Activated CD8-positive, alpha-beta memory T cell treated with anti-CD3 and anti-CD28 coated beads, Interleukin-2, amount 10 ng/mL, durations not matched to agents 7 days and 5 days (primary cell): ENCODE measurements around the gene CTDP1. TPM values are rescaled to one million over a fixed set of nuclear protein-coding genes. Genes with fewer than 3 reads are reported as not detected.
"Not testable (repeated sequence)": the region's sequence is repeated elsewhere in the genome, so short reads cannot be mapped to it uniquely, and the experiment has no call there.

Source experiments
- ATAC-seq: fragments of 150-1000 bp; cut with Tn5 transposase; one replicate; pipeline ENCODE4 v1.10.0; 2021; ENCODE audit warnings: moderate library complexity
- CTCF ChIA-PET: fragments of 350-600 bp; sonication (Branson Sonifier 250); formaldehyde crosslinking; loops from one replicate; lab custom pipeline; 2021; ENCODE audit warnings: antibody characterized with exemption; lab: Charles Lee
- DNase-seq: peaks from one replicate; pipeline ENCODE4 v3.0.0-alpha.2; 2020
- H3K27ac Mint-ChIP-seq: one replicate; pipeline ENCODE4 v1.8.0; 2021; ENCODE audit warnings: mild to moderate bottlenecking, mixed read lengths
- H3K27me3 Mint-ChIP-seq: one replicate; pipeline ENCODE4 v1.8.0; 2021; ENCODE audit warnings: mixed read lengths
- H3K36me3 Mint-ChIP-seq: one replicate; pipeline ENCODE4 v1.8.0; 2021; ENCODE audit warnings: mild to moderate bottlenecking, mixed read lengths
- H3K4me1 Mint-ChIP-seq: one replicate; pipeline ENCODE4 v1.8.0; 2021; ENCODE audit warnings: mixed read lengths
- H3K4me3 Mint-ChIP-seq: one replicate; pipeline ENCODE4 v1.8.0; 2021; ENCODE audit warnings: mild to moderate bottlenecking, moderate library complexity, mixed read lengths
- H3K9me3 Mint-ChIP-seq: one replicate; pipeline ENCODE4 v1.8.0; 2022; ENCODE audit warnings: low read depth, mixed read lengths
- total RNA-seq, 2 experiments: library from RNA; stranded (reverse); gene quantifications; one replicate each; pipeline ENCODE4 v1.2.3, GENCODE V29; 2021

CTDP1 gene
- total RNA-seq, 2 experiments from 2014 or later, result 38.4 to 39.7 TPM

DNA sequence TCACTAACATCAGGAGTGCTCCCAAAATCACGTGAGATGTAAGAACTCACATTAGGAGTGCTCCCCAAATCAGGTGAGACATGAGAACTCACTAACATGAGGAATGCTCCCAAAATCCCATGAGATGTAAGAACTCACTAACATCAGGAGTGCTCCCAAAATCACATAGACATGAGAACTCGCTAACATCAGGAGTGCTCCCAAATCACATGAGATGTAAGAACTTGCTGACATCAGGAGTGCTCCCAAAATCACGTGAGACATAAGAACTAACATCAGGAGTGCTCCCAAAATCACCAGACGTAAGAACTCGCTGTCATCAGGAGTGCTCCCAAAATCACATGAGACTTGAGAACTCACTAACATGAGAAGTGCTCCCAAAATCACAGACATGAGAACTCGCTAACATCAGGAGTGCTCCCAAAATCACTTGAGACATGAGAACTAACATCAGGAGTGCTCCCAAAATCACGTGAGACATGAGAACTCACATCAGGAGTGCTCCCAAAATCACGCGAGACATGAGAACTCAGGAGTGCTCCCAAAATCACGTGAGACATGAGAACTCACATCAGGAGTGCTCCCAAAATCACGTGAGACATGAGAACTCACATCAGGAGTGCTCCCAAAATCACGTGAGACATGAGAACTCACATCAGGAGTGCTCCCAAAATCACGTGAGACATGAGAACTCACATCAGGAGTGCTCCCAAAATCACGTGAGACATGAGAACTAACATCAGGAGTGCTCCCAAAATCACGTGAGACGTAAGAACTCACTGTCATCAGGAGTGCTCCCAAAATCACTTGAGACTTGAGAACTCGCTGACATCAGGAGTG lies 52.5 kb downstream of the CTDP1 start:
- CTCF ChIA-PET, ATAC-seq, H3K27ac Mint-ChIP-seq, H3K4me3 Mint-ChIP-seq, H3K27me3 Mint-ChIP-seq, DNase-seq, H3K4me1 Mint-ChIP-seq: not testable (repeated sequence)
- peaks cover 11% of the 10 kb centered on the region for H3K9me3 Mint-ChIP-seq
- H3K36me3 Mint-ChIP-seq, result peaks cover 94% of the 10 kb centered on the region

DNA sequence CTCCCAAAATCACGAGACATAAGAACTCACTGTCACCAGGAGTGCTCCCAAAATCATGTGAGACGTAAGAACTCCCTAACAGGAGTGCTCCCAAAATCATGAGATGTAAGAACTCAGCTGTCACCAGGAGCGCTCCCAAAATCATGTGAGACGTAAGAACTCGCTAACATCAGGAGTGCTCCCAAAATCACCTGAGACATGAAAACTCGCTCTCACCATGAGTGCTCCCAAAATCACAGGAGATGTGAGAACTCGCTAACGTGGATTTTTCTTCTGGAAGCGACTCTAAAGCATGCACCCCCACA lies 53.1 kb downstream of the CTDP1 start:
- DNase-seq (no peak), ATAC-seq (no peak)
- Mint-ChIP-seq H3K36me3 (peaks cover 94% of the 10 kb centered on the region), H3K4me1 (no peaks in the 10 kb centered on the region), H3K4me3 (no peak overlapping the region), H3K27ac (no peak overlapping the region), H3K9me3 (peaks cover 8% of the 10 kb centered on the region), H3K27me3 (no peaks in the 10 kb centered on the region)
- CTCF ChIA-PET, result no interaction called here

DNA sequence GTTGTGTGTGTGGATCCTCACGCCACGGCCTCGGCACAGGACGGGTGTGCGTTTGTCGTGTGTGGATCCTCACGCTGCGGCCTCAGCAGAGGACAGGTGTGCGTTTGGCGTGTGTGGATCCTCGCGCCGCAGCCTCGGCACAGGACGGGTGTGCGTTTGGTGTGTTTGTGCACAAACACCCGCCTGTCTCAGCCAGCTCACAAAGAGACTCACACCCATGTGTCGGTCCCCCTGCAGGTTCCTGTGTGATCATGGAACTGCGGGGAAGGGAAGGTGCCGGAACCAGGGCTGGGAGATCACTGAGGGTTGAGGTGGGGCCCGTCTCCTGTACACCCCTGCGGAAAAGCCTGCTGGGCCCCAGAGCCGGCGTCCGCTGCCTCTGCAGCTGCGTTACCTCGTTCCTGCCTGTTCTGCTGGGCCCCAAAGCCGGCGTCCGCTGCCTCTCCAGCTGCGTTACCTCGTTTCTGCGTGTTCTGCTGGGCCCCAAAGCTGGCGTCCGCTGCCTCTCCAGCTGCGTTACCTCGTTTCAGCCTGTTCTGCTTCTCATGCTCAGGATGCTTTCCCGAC lies 53.6 kb downstream of the CTDP1 start:
- Mint-ChIP-seq H3K27ac (no peak overlapping the region), H3K9me3 (peaks cover 7% of the 10 kb centered on the region), H3K4me3 (no peak overlapping the region), H3K27me3 (no peaks in the 10 kb centered on the region), H3K36me3 (peaks cover 94% of the 10 kb centered on the region), H3K4me1 (no peaks in the 10 kb centered on the region)
- CTCF ChIA-PET, result no interaction called here
- DNase-seq, result no peak
- ATAC-seq, result no peak

- CTCF ChIA-PET, result no interaction called here
Measured at GRCh38 chr18:79733986-79734770, 54.6 kb downstream of the CTDP1 start.

GRCh38 chr18:79735071-79735980 lies 55.7 kb downstream of the CTDP1 start:
- no peak overlapping the region for H3K27ac Mint-ChIP-seq
- peaks cover 88% of the 10 kb centered on the region for H3K36me3 Mint-ChIP-seq
- no peaks in the 10 kb centered on the region for H3K4me1 Mint-ChIP-seq
- no peaks in the 10 kb centered on the region for H3K27me3 Mint-ChIP-seq
- H3K9me3 Mint-ChIP-seq, result peaks cover 3% of the 10 kb centered on the region
- CTCF ChIA-PET, result no interaction called here
- no peak for DNase-seq
- ATAC-seq, result no peak
- no peak overlapping the region for H3K4me3 Mint-ChIP-seq

More at GRCh38 chr18:79733986-79734770, 54.6 kb downstream of the CTDP1 start:
- Mint-ChIP-seq H3K4me3 (no peak overlapping the region), H3K4me1 (no peaks in the 10 kb centered on the region), H3K36me3 (peaks cover 93% of the 10 kb centered on the region), H3K27ac (no peak overlapping the region), H3K9me3 (peaks cover 3% of the 10 kb centered on the region), H3K27me3 (no peaks in the 10 kb centered on the region)
- ATAC-seq (no peak), DNase-seq (no peak)

GRCh38 chr18:79736230-79736629 lies 56.6 kb downstream of the CTDP1 start:
- CTCF ChIA-PET, result no interaction called here
- Mint-ChIP-seq H3K4me3 (no peak overlapping the region), H3K36me3 (peaks cover 88% of the 10 kb centered on the region), H3K4me1 (no peaks in the 10 kb centered on the region), H3K9me3 (peaks cover 3% of the 10 kb centered on the region), H3K27me3 (no peaks in the 10 kb centered on the region), H3K27ac (no peak overlapping the region)
- DNase-seq (no peak), ATAC-seq (no peak)

DNA sequence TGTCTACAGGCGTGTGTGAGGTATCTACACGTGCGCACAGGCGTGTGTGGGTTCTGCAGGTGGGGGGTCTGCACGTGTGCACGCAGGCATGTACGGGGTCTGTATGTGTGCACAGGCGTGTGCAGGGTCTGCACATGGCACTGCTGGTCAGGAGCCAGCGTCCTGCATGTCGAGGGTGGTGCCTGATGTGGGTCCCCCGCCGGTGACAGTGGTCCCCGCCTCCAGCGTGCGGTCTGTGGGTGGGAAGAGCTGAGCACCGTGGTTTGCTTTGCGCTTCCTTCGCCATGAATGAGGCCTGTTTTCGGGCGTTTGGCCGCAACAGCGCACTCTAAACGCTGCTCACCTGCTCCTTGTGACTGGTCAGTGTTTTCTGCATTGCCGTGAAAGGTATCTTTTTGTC lies 57.2 kb downstream of the CTDP1 start:
- ATAC-seq, result no peak
- H3K27me3 Mint-ChIP-seq, result no peaks in the 10 kb centered on the region
- no peaks in the 10 kb centered on the region for H3K4me1 Mint-ChIP-seq
- no peak overlapping the region for H3K27ac Mint-ChIP-seq
- H3K4me3 Mint-ChIP-seq, result no peak overlapping the region
- no peak for DNase-seq
- H3K9me3 Mint-ChIP-seq, result peaks cover 3% of the 10 kb centered on the region
- peaks cover 88% of the 10 kb centered on the region for H3K36me3 Mint-ChIP-seq
- CTCF ChIA-PET, result no interaction called here

DNA sequence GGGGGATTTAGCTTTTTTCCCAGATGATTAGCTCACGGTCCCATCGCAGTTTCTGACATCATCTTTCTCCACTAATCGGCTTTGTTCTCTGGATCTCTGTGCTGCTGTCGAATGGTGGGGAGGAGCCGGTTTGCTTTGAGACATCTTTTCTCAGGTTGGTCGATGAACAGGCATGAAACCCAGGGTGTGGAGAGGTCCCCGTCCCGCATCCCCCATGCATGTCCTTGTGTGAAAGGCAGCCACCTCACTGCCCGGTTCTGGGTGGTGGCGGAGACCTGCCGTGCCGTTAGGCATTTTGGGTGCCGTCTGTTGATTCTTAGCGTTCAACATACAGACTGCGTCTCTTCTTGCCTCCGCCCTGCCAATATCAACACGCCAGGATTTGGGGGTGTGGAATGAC lies 57.8 kb downstream of the CTDP1 start:
- DNase-seq (no peak), ATAC-seq (no peak)
- Mint-ChIP-seq H3K36me3 (peaks cover 90% of the 10 kb centered on the region), H3K9me3 (peaks cover 3% of the 10 kb centered on the region), H3K27ac (no peak overlapping the region), H3K27me3 (no peaks in the 10 kb centered on the region), H3K4me1 (no peaks in the 10 kb centered on the region), H3K4me3 (no peak overlapping the region)
- CTCF ChIA-PET, result no interaction called here

GRCh38 chr18:79738041-79738461 lies 58.4 kb downstream of the CTDP1 start:
- Mint-ChIP-seq H3K9me3 (peaks cover 3% of the 10 kb centered on the region), H3K27ac (no peak overlapping the region), H3K36me3 (peaks cover 90% of the 10 kb centered on the region), H3K4me3 (no peak overlapping the region), H3K4me1 (no peaks in the 10 kb centered on the region), H3K27me3 (no peaks in the 10 kb centered on the region)
- no peak for DNase-seq
- CTCF ChIA-PET, result no interaction called here
- no peak for ATAC-seq

DNA sequence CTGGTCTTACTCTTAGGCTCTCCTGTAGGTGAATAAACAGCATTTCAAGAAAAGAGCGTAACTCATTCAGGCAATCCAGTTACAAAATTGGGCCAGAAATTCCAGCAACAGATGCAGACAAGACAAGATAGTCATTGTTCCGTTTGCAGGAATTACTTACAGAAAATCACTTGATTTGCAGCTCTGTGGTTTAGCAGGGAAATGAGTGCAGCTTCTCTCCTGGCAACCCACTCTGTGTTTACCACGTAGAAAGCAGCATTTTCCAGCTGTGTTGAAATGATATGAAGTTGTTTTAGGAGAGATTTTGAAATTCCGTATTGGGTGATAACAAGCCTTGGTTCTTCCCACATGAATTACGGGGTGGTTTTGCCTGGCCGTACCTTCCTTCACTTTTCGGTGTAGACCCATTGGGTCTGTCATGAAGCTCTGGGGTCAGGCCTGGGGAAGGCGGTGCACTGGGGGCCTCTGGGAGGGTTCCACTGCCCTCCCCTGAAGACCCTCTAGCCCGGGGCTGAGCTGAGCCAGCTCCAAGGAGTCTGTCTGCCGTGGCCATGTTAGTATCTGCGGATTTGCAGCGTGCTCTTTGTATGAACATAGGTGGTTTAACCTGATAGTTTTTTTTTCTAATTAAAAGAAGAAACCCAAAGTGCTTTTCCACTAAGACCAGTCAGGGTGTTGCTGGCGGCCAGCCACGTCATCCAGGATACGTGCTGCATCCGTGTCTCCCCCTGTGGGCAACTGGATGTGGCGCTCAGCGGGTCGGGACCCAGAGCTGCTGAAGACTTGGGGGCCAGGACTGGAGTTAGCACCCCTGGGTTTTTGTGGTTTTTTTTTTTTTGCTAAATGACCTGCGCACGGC lies 59.2 kb downstream of the CTDP1 start:
- CTCF ChIA-PET, result no interaction called here
- H3K36me3 Mint-ChIP-seq, result peaks cover 87% of the 10 kb centered on the region
- ATAC-seq (no peak), DNase-seq (no peak)
- no peaks in the 10 kb centered on the region for H3K4me1 Mint-ChIP-seq
- H3K4me3 Mint-ChIP-seq, result no peak overlapping the region
- no peak overlapping the region for H3K27ac Mint-ChIP-seq
- H3K27me3 Mint-ChIP-seq, result no peaks in the 10 kb centered on the region
- no peaks in the 10 kb centered on the region for H3K9me3 Mint-ChIP-seq

GRCh38 chr18:79739440-79739778 lies 59.8 kb downstream of the CTDP1 start:
- CTCF ChIA-PET, result no interaction called here
- no peaks in the 10 kb centered on the region for H3K27me3 Mint-ChIP-seq
- H3K4me1 Mint-ChIP-seq, result no peaks in the 10 kb centered on the region
- DNase-seq, result no peak
- no peak overlapping the region for H3K27ac Mint-ChIP-seq
- peaks cover 87% of the 10 kb centered on the region for H3K36me3 Mint-ChIP-seq
- H3K4me3 Mint-ChIP-seq, result no peak overlapping the region
- no peak for ATAC-seq
- peaks cover under 1% of the 10 kb centered on the region for H3K9me3 Mint-ChIP-seq

- H3K4me1 Mint-ChIP-seq, H3K9me3 Mint-ChIP-seq, ATAC-seq, CTCF ChIA-PET, DNase-seq, H3K27me3 Mint-ChIP-seq, H3K27ac Mint-ChIP-seq, H3K4me3 Mint-ChIP-seq: not testable (repeated sequence)
- peaks cover 85% of the 10 kb centered on the region for H3K36me3 Mint-ChIP-seq
Measured at GRCh38 chr18:79740047-79740446, 60.4 kb downstream of the CTDP1 start.
